ENCODE measurements around the gene GPR3.
"Not testable (repeated sequence)": the region's sequence is repeated elsewhere in the genome, so short reads cannot be mapped to it uniquely, and the experiment has no call there.

GPR3 gene

GRCh38 chr1:27429029-27429425, 36.6 kb downstream of the GPR3 start:
- Histone ChIP-seq H3K9ac (peak overlapping the region; percentile 60 to 81 (median 70)), H3K4me2 (peak overlapping the region; percentile 81 to 99 (median 90)), H3K27ac (peak overlapping the region; percentile 69 to 98 (median 81))

GRCh38 chr1:27430903-27431600, 38.6 kb downstream of the GPR3 start:
- peaks cover 93 to 100% (median 98%) of the 10 kb centered on the region in 10 experiments for H3K4me1 ChIP-seq
- H3K4me3 ChIP-seq = peak overlapping the region; percentile 30 to 62 (median 47)

More at GRCh38 chr1:27429029-27429425, 36.6 kb downstream of the GPR3 start:
- Histone ChIP-seq H3K9me3 (replicated peaks in 1 of 11) (no peaks in the 10 kb centered on the region), H3K4me1 (peaks cover 95 to 100% (median 99%) of the 10 kb centered on the region in 10 experiments), H4K20me1 (peaks cover 0 to 73% (median 19%) of the 10 kb centered on the region in 11 experiments; a peak in 17 of 22 replicates), H3K36me3 (peaks cover 23 to 51% (median 37%) of the 10 kb centered on the region in 11 experiments), H3K27me3 (no peaks in the 10 kb centered on the region), H3K4me3 (peak overlapping the region; percentile 6 to 62 (median 47); a peak in 16 of 20 replicates)
- no peak for TF ChIP-seq Cebpa-rat (IDR thresholded peaks at IDR 0.05)

GRCh38 chr1:27431601-27431940, 39.1 kb downstream of the GPR3 start:
- Histone ChIP-seq H3K9ac (peak overlapping the region; percentile 60 to 81 (median 70)), H3K4me3 (peak overlapping the region; percentile 4 to 62 (median 47); a peak in 15 of 20 replicates), H3K9me3 (replicated peaks in 1 of 11) (peaks cover 0 to 3% (median 0%) of the 10 kb centered on the region in 11 experiments; a peak in 1 of 22 replicates), H3K4me2 (peak overlapping the region; percentile 81 to 99 (median 90)), H3K27ac (peak overlapping the region; percentile 69 to 98 (median 81)), H3K4me1 (peaks cover 93 to 100% (median 98%) of the 10 kb centered on the region in 10 experiments), H3K27me3 (no peaks in the 10 kb centered on the region), H3K36me3 (peaks cover 5 to 33% (median 11%) of the 10 kb centered on the region in 11 experiments; a peak in 16 of 22 replicates), H4K20me1 (peaks cover 0 to 79% (median 13%) of the 10 kb centered on the region in 11 experiments; a peak in 11 of 22 replicates)
- no peak for TF ChIP-seq Cebpa-rat (IDR thresholded peaks at IDR 0.05)

More at GRCh38 chr1:27430903-27431600, 38.6 kb downstream of the GPR3 start:
- peak overlapping the region; percentile 60 to 81 (median 70) for H3K9ac ChIP-seq
- H3K27me3 ChIP-seq = no peaks in the 10 kb centered on the region
- H3K27ac ChIP-seq = peak overlapping the region; percentile 69 to 98 (median 81)
- peaks cover 0 to 74% (median 8%) of the 10 kb centered on the region in 11 experiments; a peak in 11 of 22 replicates for H4K20me1 ChIP-seq
- peaks cover 0 to under 1% (median 0%) of the 10 kb centered on the region in 11 experiments; a peak in 1 of 22 replicates for H3K9me3 ChIP-seq (replicated peaks in 1 of 11)
- H3K4me2 ChIP-seq = peak overlapping the region; percentile 81 to 99 (median 90)
- H3K36me3 ChIP-seq = peaks cover 7 to 39% (median 16%) of the 10 kb centered on the region in 11 experiments; a peak in 17 of 22 replicates
- no peak for TF ChIP-seq Cebpa-rat (IDR thresholded peaks at IDR 0.05)

GRCh38 chr1:27432725-27433124, 40.3 kb downstream of the GPR3 start:
- Histone ChIP-seq H3K27ac (peak overlapping the region; percentile 22 to 98 (median 91); a peak in 19 of 22 replicates), H3K36me3 (peaks cover 0 to 22% (median 4%) of the 10 kb centered on the region in 11 experiments; a peak in 9 of 22 replicates), H4K20me1 (peaks cover 0 to 91% (median 5%) of the 10 kb centered on the region in 11 experiments; a peak in 12 of 22 replicates), H3K9ac (peak overlapping the region in 6 of 11 experiments; percentile 19 to 41 (median 34); a peak in 7 of 22 replicates), H3K4me2 (peak overlapping the region; percentile 81 to 99 (median 90)), H3K4me1 (peaks cover 93 to 100% (median 98%) of the 10 kb centered on the region in 10 experiments)
- not testable (repeated sequence) for H3K4me3 ChIP-seq; H3K9me3 ChIP-seq (replicated peaks in 1 of 11); H3K27me3 ChIP-seq

GRCh38 chr1:27433706-27434105, 41.3 kb downstream of the GPR3 start:
- Histone ChIP-seq H3K4me1 (peaks cover 93 to 100% (median 98%) of the 10 kb centered on the region in 10 experiments), H3K36me3 (peaks cover 0 to 24% (median 0%) of the 10 kb centered on the region in 11 experiments; a peak in 6 of 22 replicates), H3K9me3 (replicated peaks in 1 of 11) (peaks cover 0 to 3% (median 0%) of the 10 kb centered on the region in 11 experiments; a peak in 1 of 22 replicates), H3K4me2 (peak overlapping the region; percentile 81 to 99 (median 90)), H3K9ac (peak overlapping the region in 4 of 11 experiments; percentile 23 to 84 (median 81); a peak in 7 of 22 replicates), H3K4me3 (no peak overlapping the region), H4K20me1 (peaks cover 0 to 94% (median 8%) of the 10 kb centered on the region in 11 experiments; a peak in 14 of 22 replicates), H3K27ac (peak overlapping the region; percentile 51 to 98 (median 91); a peak in 20 of 22 replicates), H3K27me3 (no peaks in the 10 kb centered on the region)
- no peak for TF ChIP-seq Cebpa-rat (IDR thresholded peaks at IDR 0.05)

GRCh38 chr1:27435566-27436203, 43.3 kb downstream of the GPR3 start:
- H3K4me1 ChIP-seq = peaks cover 83 to 96% (median 90%) of the 10 kb centered on the region in 10 experiments
- peak overlapping the region; percentile 22 to 88 (median 75); a peak in 18 of 22 replicates for H3K9ac ChIP-seq
- peak overlapping the region; percentile 56 to 98 (median 91) for H3K27ac ChIP-seq
- peaks cover 0 to 11% (median 0%) of the 10 kb centered on the region in 11 experiments; a peak in 2 of 22 replicates for H3K9me3 ChIP-seq (replicated peaks in 1 of 11)
- peak in 9 of 11 experiments; percentile 60 to 93 (median 82); a peak in 15 of 22 replicates for TF ChIP-seq Cebpa-rat (IDR thresholded peaks at IDR 0.05)
- H3K36me3 ChIP-seq = peaks cover 10 to 42% (median 13%) of the 10 kb centered on the region in 11 experiments; a peak in 21 of 22 replicates
- H3K4me2 ChIP-seq = peak overlapping the region; percentile 81 to 99 (median 91)
- peaks cover 0 to 95% (median 23%) of the 10 kb centered on the region in 11 experiments; a peak in 14 of 22 replicates for H4K20me1 ChIP-seq
- H3K4me3 ChIP-seq = peak overlapping the region in 6 of 10 experiments; percentile 9 to 53 (median 40); a peak in 9 of 20 replicates
- no peaks in the 10 kb centered on the region for H3K27me3 ChIP-seq

GRCh38 chr1:27436204-27437159, 44.1 kb downstream of the GPR3 start:
- peak in 2 of 11 experiments; percentile 10 to 40; a peak in 4 of 22 replicates for TF ChIP-seq Cebpa-rat (IDR thresholded peaks at IDR 0.05)
- no peaks in the 10 kb centered on the region for H3K27me3 ChIP-seq
- H3K9ac ChIP-seq = peak overlapping the region; percentile 22 to 88 (median 75); a peak in 19 of 22 replicates
- peak overlapping the region; percentile 59 to 99 (median 90) for H3K4me2 ChIP-seq
- H3K27ac ChIP-seq = peak overlapping the region; percentile 56 to 98 (median 91)
- peaks cover 0 to 93% (median 23%) of the 10 kb centered on the region in 11 experiments; a peak in 15 of 22 replicates for H4K20me1 ChIP-seq
- H3K9me3 ChIP-seq (replicated peaks in 1 of 11) = peaks cover 0 to 11% (median 0%) of the 10 kb centered on the region in 11 experiments; a peak in 3 of 22 replicates
- peak overlapping the region in 8 of 10 experiments; percentile 1 to 53 (median 34); a peak in 11 of 20 replicates for H3K4me3 ChIP-seq
- peaks cover 15 to 50% (median 20%) of the 10 kb centered on the region in 11 experiments for H3K36me3 ChIP-seq
- H3K4me1 ChIP-seq = peaks cover 75 to 97% (median 82%) of the 10 kb centered on the region in 10 experiments
